GM21423 (cell line): Measurements from ENCODE around the gene OR2Z1.
"Not testable (repeated sequence)": the region's sequence is repeated elsewhere in the genome, so short reads cannot be mapped to it uniquely, and the experiment has no call there.

ENCODE experiments used
- ATAC-seq: cut with Tn5 transposase; IDR thresholded peaks from one replicate; pipeline ENCODE4 v1.9.1; 2021; ENCODE audit warnings: mild to moderate bottlenecking, moderate library complexity; ENCODE audit not compliant: unreplicated experiment

OR2Z1 gene

GRCh38 chr19:8700956-8701355, 20.5 kb upstream of the OR2Z1 start:
- no peak for ATAC-seq

DNA sequence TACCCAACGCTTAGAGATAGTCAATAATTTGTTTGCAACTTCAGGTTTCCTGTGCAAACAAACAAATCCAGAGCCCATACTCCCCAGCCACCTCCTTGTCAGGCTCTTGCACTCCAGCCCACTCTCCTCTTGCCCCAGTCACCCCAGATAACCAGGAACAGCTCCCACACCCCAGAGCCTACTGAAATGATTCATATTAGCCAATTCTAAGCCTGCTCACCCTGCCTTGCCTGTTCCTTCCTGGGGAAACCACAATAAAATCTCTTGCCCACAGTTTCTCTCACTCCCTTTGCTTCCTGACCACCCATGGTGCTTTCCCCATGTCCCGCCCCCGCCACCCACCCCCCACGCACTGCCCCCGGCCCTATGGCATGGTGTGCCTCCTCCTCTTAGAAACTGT, 19.1 kb upstream of the OR2Z1 start:
- no peak for ATAC-seq

DNA sequence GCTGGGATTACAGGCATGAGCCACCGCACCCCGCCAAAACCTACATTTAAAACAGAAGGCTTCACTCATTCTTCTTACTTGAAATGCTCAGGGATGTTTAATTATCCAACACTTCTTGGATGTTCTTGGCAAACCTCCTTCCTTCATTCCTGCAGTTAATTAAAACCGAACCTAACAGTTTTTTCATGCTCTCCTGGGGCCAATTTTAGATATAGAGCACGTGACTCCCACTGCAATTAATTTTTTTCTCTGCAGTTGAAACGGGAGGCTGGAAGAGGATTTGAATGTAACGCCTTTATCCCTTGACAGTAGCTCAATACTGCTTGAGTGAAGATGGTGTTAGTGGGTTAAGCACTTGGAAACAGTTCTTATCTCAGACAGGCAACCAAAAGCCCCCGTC, 18.2 kb upstream of the OR2Z1 start:
- ATAC-seq = no peak

DNA sequence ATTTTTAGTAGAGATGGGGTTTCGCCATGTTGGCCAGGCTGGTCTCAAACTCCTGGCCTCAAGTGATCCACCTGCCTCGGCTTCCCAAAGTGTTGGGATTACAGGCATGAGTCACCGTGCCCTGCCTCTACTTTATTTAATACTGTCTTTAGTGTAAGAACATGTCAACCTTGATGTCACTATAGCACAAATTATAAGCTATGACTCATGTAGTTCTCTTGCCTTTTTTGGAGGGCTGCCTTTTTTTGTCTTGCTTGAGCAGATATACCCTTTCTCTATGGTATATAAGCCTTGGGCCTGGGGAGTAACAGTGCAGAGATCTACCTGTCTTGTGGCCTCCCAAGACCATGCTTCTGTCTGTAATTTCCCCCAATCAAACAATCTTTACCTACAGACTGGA, 16.1 kb upstream of the OR2Z1 start:
- not testable (repeated sequence) for ATAC-seq

GRCh38 chr19:8705742-8706141, 15.7 kb upstream of the OR2Z1 start:
- ATAC-seq = no peak

GRCh38 chr19:8710337-8710736, 11.1 kb upstream of the OR2Z1 start:
- ATAC-seq = not testable (repeated sequence)

GRCh38 chr19:8722032-8722431, 598 bp downstream of the OR2Z1 start:
- ATAC-seq = no peak

- no peak for ATAC-seq
Measured at GRCh38 chr19:8724276-8724675, 2.8 kb downstream of the OR2Z1 start.

DNA sequence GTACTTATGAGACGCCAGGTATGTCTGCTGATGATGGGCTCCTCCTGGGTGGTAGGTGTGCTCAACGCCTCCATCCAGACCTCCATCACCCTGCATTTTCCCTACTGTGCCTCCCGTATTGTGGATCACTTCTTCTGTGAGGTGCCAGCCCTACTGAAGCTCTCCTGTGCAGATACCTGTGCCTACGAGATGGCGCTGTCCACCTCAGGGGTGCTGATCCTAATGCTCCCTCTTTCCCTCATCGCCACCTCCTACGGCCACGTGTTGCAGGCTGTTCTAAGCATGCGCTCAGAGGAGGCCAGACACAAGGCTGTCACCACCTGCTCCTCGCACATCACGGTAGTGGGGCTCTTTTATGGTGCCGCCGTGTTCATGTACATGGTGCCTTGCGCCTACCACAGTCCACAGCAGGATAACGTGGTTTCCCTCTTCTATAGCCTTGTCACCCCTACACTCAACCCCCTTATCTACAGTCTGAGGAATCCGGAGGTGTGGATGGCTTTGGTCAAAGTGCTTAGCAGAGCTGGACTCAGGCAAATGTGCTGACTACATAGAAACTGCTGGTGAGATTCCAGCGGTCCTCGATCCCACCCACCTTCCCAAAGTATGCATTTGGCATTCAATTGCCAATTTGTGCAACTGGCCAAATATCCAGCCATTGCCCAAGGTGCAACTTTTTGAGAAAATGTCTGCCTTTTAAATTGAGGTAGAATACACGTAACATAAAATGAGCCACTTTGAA, 10.2 kb downstream of the OR2Z1 start:
- ATAC-seq = no peak

DNA sequence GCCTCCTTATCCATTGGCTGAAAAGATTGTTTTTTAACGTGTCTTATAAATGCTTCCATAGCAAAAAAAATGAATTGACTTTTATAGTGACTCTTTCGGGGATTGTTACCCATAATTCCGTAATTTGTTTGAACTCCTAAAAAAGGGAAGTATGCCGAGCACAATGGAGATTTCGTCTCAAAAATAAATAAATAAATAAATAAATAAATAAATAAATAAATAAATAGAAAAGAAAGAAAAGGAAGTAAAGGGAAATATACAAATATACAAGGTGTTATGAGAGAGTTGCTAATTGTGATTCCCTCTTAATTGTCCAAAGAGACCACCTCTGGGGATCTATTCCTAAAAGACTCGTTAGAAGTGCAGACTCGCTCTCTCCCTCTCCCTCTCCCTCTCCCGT, 16.9 kb downstream of the OR2Z1 start:
- no peak for ATAC-seq

DNA sequence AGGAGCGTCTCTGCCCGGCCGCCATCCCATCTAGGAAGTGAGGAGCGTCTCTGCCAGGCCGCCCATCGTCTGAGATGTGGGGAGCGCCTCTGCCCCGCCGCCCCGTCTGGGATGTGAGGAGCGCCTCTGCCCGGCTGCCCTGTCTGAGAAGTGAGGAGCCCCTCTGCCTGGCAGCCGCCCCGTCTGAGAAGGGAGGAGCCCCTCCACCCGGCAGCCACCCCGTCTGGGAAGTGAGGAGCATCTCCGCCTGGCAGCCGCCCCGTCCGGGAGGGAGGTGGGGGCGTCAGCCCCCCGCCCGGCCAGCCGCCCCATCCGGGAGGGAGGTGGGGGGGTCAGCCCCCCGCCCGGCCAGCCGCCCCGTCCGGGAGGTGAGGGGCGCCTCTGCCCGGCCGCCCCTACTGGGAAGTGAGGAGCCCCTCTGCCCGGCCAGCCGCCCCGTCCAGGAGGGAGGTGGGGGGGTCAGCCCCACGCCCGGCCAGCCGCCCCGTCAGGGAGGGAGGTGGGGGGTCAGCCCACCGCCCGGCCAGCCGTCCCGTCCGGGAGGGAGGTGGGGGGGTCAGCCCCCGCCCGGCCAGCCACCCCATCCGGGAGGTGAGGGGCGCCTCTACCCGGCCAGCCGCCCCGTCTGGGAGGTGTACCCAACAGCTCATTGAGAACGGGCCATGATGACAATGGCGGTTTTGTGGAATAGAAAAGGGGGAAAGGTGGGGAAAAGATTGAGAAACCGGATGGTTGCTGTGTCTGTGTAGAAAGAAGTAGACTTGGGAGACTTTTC, 18.0 kb downstream of the OR2Z1 start:
- not testable (repeated sequence) for ATAC-seq

DNA sequence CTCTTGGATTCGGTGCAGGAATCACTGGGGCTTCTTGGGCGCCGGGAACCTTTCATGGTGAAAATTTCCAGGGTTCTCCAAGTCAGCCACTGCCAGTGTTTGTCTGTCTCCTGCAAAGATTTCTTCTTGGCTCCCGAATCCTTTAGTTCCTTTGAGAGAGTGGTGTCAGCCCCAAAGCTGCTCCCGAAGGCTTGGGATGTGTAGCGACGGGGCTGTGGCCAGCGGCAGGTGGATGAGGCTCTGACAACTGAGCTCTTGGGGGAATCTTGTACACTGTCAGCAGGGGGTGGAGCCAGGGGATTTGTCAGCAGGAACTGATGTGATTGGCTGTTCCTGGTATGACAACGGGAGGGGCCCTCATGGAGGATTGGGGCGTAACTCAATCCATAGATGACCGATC, 45.8 kb downstream of the OR2Z1 start:
- not testable (repeated sequence) for ATAC-seq

GRCh38 chr19:8769265-8769664, 47.8 kb downstream of the OR2Z1 start:
- not testable (repeated sequence) for ATAC-seq

- ATAC-seq = not testable (repeated sequence)
Measured at GRCh38 chr19:8773587-8773986, 52.2 kb downstream of the OR2Z1 start.
